Fibroblast of pulmonary artery (primary cell): Measurements from ENCODE around the gene EPB41L4A.

Experiments
- DNase-seq: peaks from one replicate; pipeline ENCODE4 v3.0.0-alpha.2; 2010; ENCODE audit warnings: low read depth
- H3K4me3 ChIP-seq: replicated peaks from 2 replicates; pipeline ENCODE4 v1.5.1; 2011; ENCODE audit warnings: low read depth, mild to moderate bottlenecking, control low read depth, low read length, moderate library complexity
- CTCF ChIP-seq: IDR thresholded peaks from 2 replicates; pipeline ENCODE4 v1.5.1; 2011; ENCODE audit warnings: mild to moderate bottlenecking, control low read depth, low read length, inconsistent platforms; ENCODE audit errors: missing control alignments

The EPB41L4A gene

GRCh38 chr5:112384523-112384922, 34.6 kb downstream of the EPB41L4A start:
- no peak for TF ChIP-seq CTCF
- no peak overlapping the region for H3K4me3 ChIP-seq
- no peak for DNase-seq

DNA sequence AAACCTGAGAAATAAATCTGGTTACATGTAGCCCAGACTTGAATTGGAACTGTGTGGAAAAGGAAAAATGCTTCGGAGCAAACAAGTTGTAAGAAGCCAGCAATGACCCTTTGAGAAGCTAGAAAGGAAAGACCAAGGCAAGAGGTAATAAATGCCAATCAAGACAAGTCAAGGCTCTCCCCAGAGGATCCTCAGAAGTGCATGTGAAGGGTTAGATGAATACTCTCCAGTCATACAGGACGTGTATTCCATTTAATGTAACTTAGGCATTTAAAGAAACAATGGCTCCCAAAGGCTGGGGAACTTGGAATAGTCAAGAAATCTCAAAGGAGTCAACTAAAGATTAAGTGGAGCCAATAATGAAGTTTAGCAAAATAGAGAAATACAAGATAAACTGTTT, 36.2 kb downstream of the EPB41L4A start:
- no peak for DNase-seq
- no peak for TF ChIP-seq CTCF
- H3K4me3 ChIP-seq, result no peak overlapping the region

DNA sequence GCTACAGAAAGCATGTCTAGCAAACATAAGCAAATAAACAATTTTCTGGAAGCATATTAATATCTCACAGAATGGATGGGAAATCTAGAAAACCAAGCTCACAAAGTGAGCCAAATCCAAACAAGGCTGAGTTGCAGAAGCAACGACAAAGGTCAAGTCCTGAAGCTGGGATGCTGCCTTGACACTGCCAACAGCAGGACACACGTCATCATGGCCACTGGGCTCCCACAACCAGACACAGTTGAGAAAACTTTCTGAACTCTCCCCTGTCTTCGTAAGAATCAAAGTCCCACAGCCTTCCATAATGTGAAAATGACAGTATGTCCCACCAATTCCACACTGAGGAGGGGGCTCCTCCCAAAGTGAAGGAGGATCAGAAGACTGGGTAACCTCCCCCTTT, 37.6 kb downstream of the EPB41L4A start:
- no peak for TF ChIP-seq CTCF
- no peak overlapping the region for H3K4me3 ChIP-seq
- no peak for DNase-seq

GRCh38 chr5:112379542-112380325, 39.3 kb downstream of the EPB41L4A start:
- DNase-seq, result peak; percentile 4
- no peak for TF ChIP-seq CTCF
- no peak overlapping the region for H3K4me3 ChIP-seq

DNA sequence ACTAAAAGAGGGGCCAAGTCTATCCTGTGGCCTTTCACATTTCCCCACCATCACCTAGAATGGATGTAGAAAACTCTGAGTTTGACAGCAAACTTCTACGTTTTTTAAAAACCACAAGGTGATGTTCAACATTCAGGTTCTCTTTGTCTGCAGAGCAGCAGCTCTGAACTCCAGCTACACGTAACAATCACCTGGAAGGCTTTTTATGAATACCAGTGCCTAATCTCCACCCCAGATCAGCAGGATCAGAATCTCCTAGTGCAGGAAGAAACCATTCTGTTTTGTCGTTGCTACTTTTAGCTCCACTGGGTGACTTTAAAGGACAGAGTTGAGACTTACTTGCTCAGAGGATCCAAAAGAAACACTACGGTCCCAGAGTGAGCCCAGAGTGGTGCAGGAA, 44.3 kb downstream of the EPB41L4A start:
- no peak for TF ChIP-seq CTCF
- no peak for DNase-seq
- no peak overlapping the region for H3K4me3 ChIP-seq

DNA sequence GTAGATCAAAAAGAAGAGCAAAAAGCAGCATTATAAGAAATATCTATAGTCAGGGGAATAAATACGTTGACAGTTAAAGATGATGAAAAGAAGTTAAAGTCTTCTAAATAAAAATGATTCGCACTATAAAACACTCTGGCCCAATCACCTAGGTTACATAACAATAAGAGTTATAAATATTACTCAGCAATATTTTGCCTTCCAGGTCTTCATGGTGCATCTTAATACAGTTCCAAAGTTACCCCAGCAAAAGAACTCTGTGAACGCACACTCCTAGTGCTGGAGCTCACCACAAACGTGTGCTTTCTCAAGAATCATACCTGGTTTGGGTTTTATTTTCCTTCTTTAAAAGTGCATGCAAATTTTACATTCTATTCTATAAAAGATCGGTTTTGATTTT, 44.7 kb downstream of the EPB41L4A start:
- no peak for DNase-seq
- no peak overlapping the region for H3K4me3 ChIP-seq
- TF ChIP-seq CTCF, result no peak

DNA sequence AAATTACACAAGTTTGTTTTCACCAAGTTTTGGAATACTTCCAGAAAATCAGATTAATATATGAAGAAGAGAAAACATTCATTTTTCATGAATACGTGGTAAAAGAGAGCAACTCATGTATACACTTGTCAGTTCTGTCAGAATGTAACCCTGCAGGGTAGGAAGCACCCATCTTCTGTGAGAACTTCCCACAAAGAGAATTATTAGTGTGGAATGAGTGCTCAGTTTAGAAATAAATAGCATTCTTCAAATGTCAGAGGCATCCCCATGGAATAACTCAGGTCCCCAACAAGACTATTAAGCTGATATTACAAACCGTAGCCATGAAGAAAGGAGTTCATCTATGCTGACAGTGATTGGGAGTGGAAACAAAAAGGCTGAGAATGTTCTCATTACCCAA, 45.2 kb downstream of the EPB41L4A start:
- no peak for DNase-seq
- no peak overlapping the region for H3K4me3 ChIP-seq
- TF ChIP-seq CTCF, result no peak
